SIG-M5 treated with dmso at 0.1 percent for 504 hours (cell line): ENCODE data around the gene MOB1A.
"Not testable (repeated sequence)": the region's sequence is repeated elsewhere in the genome, so short reads cannot be mapped to it uniquely, and the experiment has no call there.

Source experiments
- DNase-seq: peaks from one replicate; lab custom pipeline; 2025; ENCODE audit not compliant: unreplicated experiment; lab: John Stamatoyannopoulos, UW

The MOB1A gene

DNA sequence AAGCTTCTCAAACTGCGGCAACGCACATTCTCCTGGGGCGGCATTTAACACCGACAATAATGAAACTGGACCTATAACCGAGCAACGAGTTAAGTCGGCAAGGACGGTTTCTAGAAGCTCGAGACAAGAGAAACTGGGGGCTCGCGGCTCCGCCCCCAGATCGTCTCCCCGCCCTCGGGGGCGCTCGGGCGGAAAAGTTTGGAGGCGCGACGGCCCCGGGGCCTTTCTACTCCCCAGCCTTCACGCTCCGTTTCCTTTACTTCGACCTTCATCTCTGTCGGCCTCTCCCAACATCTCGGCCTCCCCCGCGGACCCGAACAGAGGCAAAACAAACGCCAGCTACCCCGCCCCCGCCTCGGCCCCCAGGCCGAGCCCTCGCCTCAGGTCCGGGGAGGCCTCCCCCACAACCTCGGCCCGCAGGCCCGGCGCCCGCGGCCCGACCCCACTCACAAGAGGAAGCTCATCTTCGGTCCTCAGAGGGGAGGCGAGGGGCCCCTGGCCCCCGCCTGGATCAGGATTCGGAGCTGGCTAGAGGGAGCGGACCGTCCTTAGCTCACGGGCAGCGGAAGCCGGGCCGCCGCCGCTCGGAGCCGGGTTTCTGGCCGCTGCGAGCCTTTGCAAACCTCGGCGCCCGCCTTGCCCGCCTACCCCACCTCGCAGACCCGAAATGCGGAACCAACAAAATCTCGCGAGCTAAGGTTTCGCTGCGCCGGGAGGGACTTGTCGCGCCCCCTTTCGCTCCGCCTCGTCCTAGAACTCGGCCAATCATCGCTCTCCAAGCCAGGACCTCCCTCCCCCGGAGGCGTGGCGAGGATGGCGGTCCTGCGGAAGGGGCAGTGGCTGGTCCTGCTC is at the start of gene MOB1A:
Gene MOB1A, minus strand, starts transcription at position 669 of the 852 bp plus-strand sequence. Its CDS starts 205 bp downstream, at position 464.
- peak; percentile 99 for DNase-seq

DNA sequence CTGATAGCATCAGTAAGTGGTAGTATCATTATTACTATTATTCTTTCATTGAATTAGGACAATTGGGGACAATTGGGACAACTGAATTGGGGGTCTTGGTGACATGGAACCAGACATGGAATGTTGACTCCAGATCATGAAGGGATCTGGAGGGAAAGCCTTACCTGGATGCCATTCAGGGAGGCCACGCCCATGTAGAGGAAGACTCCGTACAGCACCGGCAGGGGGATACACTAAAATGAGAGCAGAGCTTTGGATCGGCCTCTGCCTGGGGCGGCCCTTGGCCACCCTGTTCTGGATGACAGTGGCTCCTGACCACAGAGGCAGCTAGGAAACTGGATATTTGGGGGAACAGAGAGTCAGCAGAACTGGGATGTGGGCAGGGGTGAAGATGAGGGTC is 49.0 kb upstream of the MOB1A start:
- no peak for DNase-seq

DNA sequence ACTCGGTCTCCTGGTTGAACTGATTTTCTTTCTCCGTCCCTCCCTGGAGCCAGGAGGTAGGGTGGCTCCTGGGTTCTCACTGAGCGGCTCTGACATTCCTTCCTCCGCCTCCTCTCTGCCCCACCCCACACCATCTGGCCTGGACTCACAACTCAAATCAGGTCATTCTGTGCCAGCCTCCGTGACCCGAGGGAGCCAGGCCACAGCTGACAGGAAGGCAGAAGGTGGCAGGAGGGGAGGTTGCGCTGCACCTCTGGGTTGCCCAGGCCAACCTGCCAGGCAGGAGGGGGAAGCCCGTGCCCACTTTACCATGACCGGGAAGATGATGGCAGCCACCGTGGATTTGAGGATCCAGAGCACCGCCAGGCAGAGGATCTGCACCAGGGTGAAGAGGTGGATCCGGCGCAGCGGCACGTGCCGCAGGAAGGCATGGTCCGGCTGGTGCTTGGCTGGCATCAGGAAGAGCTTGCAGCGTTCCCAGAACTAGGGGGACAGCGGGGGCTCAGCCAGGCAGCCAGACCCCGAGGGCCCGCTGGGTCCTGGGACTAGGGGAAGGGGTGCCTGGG is 48.1 kb upstream of the MOB1A start:
- no peak for DNase-seq

DNA sequence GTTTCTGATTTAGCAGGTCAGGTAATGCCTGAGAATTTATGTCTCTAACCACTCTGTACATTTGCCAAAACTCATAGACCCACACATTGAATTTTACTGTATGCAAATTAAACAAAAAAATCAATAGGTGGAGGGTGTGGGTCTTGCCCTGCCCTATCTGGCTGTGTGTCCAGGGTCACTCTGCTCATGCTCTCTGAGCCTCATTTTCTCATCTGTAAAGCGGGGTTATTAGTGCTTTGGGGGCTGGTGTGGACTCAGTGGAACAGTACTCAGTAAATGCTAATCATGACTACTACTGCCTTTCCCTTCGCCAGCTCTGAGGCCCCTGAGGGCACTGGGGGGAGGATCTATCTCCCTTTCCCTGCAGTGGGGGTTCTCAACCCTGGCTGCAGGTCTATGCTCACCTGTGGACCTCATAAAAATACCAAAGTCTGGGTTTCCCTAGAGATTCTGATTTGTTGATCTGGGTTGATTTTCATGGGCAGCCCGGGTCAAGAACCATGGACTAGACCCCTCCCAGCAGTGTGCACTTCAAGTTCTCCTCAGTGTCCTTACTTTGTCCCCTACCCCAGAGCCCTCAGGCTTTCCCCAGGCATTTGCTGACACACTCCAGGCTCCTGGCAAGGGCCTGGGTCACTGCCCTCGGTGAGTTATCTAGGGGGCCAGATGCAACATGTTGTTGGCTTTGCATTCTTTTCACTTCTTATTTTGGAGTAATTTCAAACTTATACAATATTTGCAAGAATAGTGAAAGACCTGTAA is 47.2 kb upstream of the MOB1A start:
- no peak for DNase-seq

DNA sequence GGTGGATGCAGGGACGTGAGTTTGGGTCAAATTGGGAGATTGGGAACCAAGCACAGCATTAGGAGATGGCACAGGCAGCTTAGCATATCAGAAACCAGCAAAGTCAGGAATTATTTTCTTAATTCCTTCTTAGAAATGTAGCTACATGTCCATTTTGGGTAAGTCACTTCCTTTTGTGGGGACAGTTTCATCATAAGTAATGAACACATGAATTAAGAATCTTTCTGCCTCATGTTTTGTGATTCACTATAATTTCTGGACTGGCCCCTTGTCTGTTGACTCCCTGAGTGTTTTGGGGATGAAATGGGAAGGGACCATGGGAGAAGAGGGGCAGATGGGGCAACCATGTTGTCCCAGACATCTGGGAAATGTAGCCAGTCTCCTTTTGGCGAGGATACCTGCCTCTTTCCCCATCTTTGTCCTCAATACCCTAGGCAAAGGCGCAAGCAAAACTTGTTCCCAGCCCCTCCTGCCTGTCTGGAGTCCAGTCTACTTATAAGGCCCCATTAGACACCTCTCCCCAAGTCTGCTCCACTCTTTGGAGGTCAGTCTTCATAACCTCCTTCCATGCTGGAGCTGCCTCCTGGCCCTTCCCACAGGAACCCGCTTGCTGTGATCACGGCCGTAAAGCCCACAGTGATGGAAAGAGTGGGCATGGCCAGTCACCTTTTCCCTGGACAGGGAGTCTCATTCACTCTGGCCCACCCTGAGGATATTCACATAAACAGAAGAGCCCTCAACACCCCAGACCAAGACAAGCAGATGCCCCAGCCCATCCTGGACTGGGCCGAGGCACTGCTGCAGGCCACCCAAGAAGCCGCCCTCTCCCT is 45.5 kb upstream of the MOB1A start:
- no peak for DNase-seq

DNA sequence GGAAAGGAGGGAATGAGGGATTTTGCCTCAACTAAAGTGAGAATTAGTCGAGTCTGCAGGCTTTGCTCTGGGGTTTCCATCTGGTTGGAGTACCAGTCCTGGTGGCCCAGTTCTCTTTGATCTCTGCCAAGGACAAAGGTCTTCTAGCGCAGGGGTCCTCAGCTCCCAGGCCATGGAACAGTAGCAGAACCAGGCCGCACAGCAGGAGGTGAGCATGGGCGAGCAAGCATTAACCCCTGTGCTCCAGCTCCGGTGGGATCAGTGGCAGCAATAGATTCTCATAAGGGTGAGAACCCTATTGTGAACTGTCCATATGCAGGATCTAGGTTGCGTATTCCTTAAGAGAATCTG is 43.6 kb upstream of the MOB1A start:
- DNase-seq: no peak

DNA sequence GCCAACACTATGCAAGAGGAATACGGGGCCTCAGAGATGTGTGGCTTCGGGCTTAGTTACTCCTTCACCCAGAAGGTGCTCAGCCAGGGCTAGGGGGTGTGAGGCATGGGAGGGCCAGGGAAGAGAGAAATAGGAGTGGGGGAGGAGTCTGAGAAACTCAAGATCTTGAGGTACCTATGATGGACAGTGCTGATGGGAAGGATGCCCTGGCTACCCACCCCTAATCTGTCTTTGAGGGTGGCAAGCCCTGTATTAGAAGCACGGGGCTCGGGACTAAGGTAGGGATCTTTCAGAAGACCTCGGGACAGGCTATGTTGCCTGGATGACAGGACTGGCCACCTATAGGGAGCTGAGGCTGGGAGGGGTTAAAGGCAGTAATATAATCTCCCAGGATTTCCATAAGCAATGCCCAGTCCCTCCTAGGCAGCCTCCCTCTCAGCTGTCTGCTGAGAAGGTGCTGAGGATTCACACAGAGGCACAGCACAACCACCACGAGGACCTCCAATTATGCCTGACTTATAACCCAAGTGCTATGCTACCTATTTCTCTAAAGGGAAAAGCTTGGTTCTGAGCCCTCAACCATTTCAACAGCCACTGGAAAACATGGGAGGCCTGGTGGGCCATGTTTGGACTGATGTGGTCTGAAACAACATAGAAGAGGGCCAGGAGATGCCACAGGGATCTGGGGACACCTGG is 43.1 kb upstream of the MOB1A start:
- no peak for DNase-seq

DNA sequence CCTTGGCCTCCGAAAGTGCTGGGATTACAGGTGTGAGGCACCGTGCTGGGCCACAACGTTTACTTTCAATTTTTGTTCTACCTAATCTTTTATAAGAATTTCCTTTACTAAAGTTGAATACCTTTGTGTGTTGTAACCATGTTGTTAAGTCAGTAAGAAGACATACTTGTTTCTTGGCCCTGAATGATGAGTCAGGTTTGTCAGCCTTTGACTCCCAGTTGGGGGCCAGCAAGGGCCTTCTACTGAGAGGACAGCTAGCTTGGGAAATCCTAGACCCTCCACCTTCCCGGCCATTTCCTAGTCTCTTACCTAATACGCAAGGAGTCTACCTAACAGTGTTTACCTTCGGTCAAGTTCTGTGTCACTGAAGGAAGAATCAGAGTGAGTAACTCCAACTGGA is 42.4 kb upstream of the MOB1A start:
- DNase-seq: no peak

DNA sequence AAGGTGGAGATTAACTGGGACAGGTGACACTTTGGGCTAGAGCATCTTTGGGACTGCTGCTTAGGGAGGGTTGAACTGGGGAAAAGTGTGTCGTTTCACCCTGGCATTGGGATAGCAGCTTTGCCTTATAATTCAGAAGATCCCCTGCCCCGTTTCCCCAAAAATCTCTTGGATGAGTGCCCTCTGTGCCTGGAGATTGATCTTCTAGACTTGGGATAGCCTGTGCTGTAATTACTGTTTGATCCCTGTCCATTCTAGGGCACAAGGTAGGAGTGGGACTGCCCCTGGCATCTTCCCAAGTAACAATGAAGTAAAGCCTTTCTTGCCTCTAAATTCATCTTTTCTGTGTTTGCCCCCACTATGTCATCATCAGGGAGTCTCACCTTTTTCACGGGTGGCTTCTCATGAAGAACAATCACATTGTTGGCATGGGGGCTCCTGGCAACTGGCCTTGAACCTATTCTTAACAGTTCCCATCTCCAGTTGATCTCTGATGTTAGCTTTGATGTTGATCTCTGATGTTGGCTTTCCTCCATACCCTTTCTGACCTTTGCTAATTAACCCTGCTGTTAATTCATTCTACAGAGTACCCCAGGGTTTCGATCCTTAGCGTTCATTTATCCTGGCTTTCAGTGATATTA is 41.3 kb upstream of the MOB1A start:
- no peak for DNase-seq

DNA sequence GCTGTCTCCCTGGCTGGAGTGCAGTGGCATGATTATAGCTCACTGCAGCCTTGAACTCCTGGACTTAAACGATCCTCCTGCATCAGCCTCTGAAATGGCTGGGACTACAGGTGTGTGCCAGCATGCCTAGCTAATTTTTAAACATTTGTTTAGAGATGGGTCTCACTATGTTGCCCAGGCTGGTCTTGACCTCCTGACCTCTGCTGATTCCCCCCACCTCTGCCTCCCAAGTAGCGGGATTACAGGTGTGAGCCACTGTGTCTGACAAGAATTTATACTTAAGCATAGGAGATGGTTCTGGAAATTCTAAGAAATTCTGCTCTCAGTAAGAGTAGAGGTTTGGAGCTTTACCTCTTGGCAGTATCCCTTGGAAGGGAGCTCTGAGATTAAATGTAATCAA is 38.0 kb upstream of the MOB1A start:
- no peak for DNase-seq

DNA sequence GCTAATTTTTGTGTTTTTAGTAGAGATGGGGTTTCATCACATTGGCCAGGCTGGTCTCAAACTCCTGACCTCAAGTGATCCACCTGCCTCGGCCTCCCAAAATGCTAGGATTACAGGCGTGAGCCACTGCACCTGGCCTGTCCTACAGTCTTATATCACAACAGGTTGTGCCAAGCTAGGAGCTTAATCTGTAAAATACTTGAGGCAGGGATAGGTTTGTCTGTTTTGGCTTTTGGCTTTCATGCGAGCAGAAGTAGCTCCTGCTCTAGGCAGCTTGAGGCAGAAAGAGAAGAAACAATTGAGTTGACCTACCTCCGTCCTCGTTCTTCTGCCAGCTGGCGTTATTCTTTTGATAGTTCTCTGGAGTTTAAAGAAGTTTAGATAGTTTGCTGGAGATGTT is 37.1 kb upstream of the MOB1A start:
- not testable (repeated sequence) for DNase-seq

DNA sequence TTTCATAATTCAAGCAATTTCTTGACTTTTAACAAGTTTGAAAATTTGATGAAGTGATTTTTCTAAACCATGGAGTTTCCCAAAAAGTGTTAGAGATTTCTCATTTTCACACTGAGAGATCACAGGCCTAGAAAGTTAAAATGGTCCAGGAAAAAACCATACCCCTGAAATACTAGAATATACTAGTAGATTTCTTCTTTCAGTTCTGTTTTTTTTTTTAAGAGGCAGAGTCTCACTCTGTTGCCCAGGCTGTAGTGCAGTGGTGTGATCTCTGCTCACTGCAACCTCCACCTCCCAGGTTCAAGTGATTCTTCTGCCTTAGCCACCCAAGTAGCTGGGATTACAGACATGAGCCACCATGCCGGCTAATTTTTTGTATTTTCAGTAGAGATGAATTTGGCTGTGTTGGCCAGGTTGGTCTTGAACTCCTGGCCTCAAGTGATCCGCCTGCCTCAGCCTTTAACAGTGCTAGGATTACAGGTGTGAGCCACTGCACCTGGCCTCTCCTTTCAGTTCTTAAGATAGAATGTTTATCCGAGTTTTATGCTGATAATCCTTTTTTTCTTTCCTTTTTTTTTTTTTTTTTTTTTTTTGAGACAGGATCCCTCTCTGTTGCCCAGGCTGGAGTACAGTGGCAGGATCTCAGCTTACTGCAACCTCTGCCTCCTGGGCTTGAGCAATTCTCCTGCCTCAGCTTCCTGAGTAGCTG is 34.2 kb upstream of the MOB1A start:
- DNase-seq: no peak

DNA sequence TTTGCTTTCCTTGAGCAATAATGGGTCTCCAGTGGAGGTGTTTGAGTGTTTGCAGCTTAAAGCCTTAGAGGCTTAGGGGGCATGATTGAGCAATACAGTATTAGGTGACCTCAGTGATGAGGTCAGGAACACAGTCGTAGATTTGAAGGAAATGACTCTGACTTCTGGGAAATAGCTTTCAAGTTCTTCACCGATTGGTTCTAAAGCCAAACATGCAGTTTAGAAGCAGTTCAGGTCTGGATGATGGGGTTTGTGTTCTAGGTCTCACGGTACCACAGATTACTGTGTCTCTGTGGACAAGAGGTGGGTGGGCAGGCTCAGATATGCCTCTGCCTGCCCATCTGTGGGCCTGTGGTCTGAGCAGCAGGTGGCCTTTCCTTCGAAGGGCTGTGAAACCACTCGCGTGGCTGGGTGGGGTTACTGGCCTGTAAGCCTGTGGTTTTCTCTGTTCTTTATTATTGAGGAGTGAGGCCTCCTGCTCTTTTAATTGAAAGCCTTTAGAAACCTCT is 27.6 kb upstream of the MOB1A start:
- peak; percentile 64 for DNase-seq

DNA sequence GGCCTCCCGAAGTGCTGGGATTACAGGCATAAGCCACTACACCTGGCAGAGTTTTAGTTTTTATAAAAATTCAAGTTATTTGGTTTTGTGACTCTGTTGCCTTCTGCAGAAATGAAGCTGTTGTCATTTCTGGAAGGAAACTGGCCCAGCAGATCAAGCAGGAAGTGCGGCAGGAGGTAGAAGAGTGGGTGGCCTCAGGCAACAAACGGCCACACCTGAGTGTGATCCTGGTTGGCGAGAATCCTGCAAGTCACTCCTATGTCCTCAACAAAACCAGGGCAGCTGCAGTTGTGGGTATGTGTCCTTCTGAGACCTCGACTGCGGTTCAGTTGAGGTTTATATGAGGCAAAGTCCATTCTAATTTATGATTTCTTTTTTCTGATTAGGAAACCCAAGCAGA is 26.9 kb upstream of the MOB1A start:
- peak; percentile 19 for DNase-seq

DNA sequence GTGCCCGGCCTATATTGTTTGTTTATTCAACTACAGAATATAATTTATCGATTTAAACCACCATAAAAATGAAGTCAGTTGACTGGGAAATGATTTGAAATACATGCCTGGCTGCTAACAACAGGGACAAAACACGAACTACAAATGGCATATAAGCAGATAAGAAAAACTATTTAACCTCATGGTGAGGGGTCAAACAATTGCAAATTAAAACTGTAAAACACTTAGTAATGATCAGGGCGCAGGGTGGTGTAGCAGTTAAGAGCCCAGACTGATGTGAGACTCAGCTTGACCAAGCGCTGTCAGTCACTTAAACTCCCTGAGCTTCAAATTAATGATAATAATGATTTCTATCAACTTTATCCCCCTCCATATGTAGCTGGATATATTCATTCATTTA is 26.4 kb upstream of the MOB1A start:
- no peak for DNase-seq

DNA sequence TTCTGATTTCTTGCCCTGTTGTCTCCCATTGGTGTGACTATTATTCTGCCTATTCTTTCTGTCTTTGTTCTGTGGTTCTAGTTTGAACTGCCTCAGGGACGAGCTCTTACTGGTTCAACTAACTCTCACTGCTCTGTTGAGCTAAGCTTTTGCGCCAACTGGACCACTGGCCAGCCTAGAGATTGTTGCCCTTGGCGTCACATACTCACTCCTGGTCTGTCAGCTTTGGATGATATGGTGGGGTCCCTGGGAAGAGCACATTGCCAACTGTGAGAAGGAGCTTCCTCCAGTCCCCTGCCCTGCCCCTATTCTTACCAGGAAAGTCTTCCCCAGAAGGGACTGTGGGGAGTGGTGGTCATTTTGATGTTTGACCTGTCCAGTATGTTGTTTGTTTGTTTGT is 25.8 kb upstream of the MOB1A start:
- no peak for DNase-seq

DNA sequence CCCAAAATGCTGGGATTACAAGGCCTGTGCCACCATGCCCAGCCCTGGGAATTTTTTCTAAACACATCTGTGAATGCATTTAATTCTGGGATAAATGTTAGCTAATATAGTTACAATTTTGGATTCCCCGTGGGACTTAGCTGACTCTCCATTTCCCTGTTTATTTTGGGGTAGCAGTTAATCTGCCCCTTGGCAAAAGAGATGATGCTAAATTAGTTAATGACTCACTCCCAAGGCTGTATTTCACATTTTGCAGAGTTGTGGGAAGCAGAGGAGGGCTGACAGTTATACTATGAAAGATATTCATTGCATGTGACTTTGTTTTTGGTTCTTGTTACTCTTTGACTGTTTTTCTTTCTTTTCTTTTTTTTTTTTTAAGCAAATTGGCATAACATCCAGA is 22.9 kb upstream of the MOB1A start:
- DNase-seq: peak; percentile 45

DNA sequence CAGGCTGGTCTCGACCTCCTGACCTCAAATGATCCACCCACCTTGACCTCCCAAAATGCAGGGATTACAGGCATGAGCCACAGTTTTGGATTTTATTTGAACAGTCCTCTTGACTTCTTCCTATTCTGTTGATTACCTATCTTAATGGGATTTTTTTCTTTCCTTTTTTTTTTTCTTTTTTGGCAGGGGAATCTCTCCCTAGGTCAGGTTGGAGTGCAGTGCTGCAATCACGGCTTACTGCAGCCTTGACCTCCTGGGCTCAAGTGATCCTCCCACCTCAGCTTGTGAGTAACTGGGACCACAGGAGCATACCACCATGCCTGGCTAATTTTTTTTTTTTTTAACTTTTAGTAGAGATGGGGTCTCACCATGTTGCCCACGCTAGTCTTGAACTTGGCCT is 22.5 kb upstream of the MOB1A start:
- no peak for DNase-seq

DNA sequence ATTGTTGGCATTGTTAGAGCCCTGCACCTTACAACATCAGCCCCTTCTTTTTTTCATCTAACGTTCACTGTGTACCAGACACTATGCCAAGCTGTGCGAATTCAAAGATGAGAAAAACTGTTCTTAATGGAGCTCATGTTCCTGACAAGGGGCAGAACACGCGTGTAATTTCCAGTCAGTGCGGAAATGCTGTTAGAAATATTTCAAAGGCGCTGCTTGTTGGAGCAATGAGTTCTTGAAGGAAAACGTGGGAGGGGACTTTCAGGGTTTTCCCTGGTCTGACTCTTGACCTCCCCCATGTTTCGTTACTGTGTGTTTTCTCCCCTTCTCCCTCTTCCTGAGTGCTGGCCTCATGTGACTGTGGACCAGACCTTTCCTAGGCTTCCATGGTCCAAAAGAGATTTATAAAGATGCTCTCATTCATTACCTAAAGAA is 21.2 kb upstream of the MOB1A start:
- DNase-seq: no peak
